NCI-H1092 treated with DMSO at 0.1 percent for 48 hours (cell line): Measurements from ENCODE around the gene PALB2.

ENCODE experiments used
- DNase-seq: peaks from one replicate; lab custom pipeline; 2025; lab: John Stamatoyannopoulos, UW

The PALB2 gene

GRCh38 chr16:23581764-23582163, 59.3 kb downstream of the PALB2 start:
- no peak for DNase-seq

GRCh38 chr16:23580391-23580790, 60.7 kb downstream of the PALB2 start:
- DNase-seq = no peak

- no peak for DNase-seq
Measured at GRCh38 chr16:23579371-23579770, 61.7 kb downstream of the PALB2 start.

GRCh38 chr16:23578101-23578830, 62.8 kb downstream of the PALB2 start:
- no peak for DNase-seq

- DNase-seq = no peak
Measured at GRCh38 chr16:23577493-23577892, 63.6 kb downstream of the PALB2 start.

- DNase-seq = no peak
Measured at GRCh38 chr16:23575834-23576233, 65.3 kb downstream of the PALB2 start.

GRCh38 chr16:23573817-23574216, 67.3 kb downstream of the PALB2 start:
- DNase-seq = no peak

- no peak for DNase-seq
Measured at GRCh38 chr16:23572394-23572793, 68.7 kb downstream of the PALB2 start.

- no peak for DNase-seq
Measured at GRCh38 chr16:23571895-23572294, 69.2 kb downstream of the PALB2 start.

GRCh38 chr16:23570992-23571632, 70.0 kb downstream of the PALB2 start:
- DNase-seq = no peak

- DNase-seq = no peak
Measured at GRCh38 chr16:23567602-23568001, 73.5 kb downstream of the PALB2 start.

GRCh38 chr16:23566724-23567123, 74.4 kb downstream of the PALB2 start:
- no peak for DNase-seq

- DNase-seq = no peak
Measured at GRCh38 chr16:23564575-23565363, 76.3 kb downstream of the PALB2 start.

GRCh38 chr16:23563186-23563585, 77.9 kb downstream of the PALB2 start:
- no peak for DNase-seq

GRCh38 chr16:23562505-23562904, 78.6 kb downstream of the PALB2 start:
- no peak for DNase-seq

GRCh38 chr16:23561586-23561985, 79.5 kb downstream of the PALB2 start:
- DNase-seq = no peak

GRCh38 chr16:23557779-23558702, 83.1 kb downstream of the PALB2 start:
- peak; percentile 10 for DNase-seq

- DNase-seq = peak; percentile 98
Measured at GRCh38 chr16:23556881-23557778, 84.0 kb downstream of the PALB2 start, which contains the start of the genes EARS2 and UBFD1. EARS2 (minus strand) TSS chr16:23557350; CDS start chr16:23557343, 7 bp downstream. UBFD1 (plus strand) TSS chr16:23557727; CDS start chr16:23557743, 16 bp downstream.

GRCh38 chr16:23554536-23554935, 86.6 kb downstream of the PALB2 start:
- no peak for DNase-seq
